Measurements from ENCODE around the gene PEX14.

DNA sequence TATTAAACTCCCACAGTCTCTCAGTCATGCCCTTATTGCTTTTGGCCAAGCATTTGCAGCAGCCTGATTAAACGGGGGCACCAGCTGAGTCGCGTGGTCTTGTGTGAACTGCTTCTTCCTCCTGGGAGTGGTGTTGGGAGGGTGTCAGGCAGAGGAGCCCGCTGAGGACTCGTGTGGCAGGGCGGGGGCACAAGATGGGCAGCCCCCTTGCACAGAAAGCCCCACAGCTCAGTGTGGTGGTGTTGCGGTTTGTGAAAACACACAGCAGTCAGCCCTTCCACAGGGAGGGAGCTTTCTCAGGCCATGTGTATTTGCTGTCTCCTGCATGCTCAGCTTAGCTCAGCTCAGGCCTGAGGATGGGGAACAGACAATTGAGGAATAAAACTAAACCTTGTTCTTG, 22.4 kb downstream of the PEX14 start:
- TF ChIP-seq POLR2A (IDR thresholded peaks at IDR 0.05; ENCODE audit: low read length): no peak
- TF ChIP-seq GATA1 (IDR thresholded peaks at IDR 0.05; ENCODE audit: low read depth, low read length): no peak

Data from erythroblast (primary cell).